Bronchial epithelial cell (primary cell): ENCODE results near the gene ADGRV1. TPM values are rescaled to one million over a fixed set of nuclear protein-coding genes. Genes with fewer than 3 reads are reported as not detected.
"Not testable (repeated sequence)": the region's sequence is repeated elsewhere in the genome, so short reads cannot be mapped to it uniquely, and the experiment has no call there.

Source experiments
- DNase-seq: peaks from one replicate; pipeline ENCODE4 v3.0.0-alpha.2; 2010; ENCODE audit warnings: low read depth
- FAIRE-seq: peaks from 2 replicates; lab custom pipeline; 2011; peaks lifted over from hg19 to GRCh38; lab: Jason Lieb, UNC
- H3K27me3 ChIP-seq: 2 replicates; pipeline ENCODE4 v1.5.1; 2011; ENCODE audit warnings: low read length; ENCODE audit not compliant: control insufficient read depth, insufficient read depth
- H3K36me3 ChIP-seq: 2 replicates; pipeline ENCODE4 v1.5.1; 2011; ENCODE audit warnings: low read length; ENCODE audit not compliant: control insufficient read depth, insufficient read depth
- H3K4me3 ChIP-seq: 2 replicates; pipeline ENCODE4 v1.5.1; 2011; ENCODE audit warnings: mild to moderate bottlenecking, low read depth, low read length, control low read depth
- CTCF ChIP-seq: IDR thresholded peaks from 2 replicates; pipeline ENCODE4 v1.5.1; 2011; ENCODE audit warnings: mild to moderate bottlenecking, moderate library complexity, low read length, control low read depth, inconsistent platforms; ENCODE audit not compliant: insufficient read depth, severe bottlenecking
- total RNA-seq: library from RNA; depleted of rRNA; stranded (reverse); fragments of >200 nt; gene quantifications from 2 replicates; pipeline ENCODE4 v1.2.1, GENCODE V29; 2014

ADGRV1 gene
- total RNA-seq, 1 donor from 2014 or later = 1.6 TPM

- DNase-seq (no peak), FAIRE-seq (no peak)
- no peaks in the 10 kb centered on the region for H3K27me3 ChIP-seq
- TF ChIP-seq CTCF = no peak
- no peaks in the 10 kb centered on the region for H3K36me3 ChIP-seq
- H3K4me3 ChIP-seq = no peak overlapping the region
These were observed 473.5 kb downstream of the ADGRV1 start for GRCh38 chr5:91032125-91032524.

GRCh38 chr5:91033370-91033769 lies 474.8 kb downstream of the ADGRV1 start:
- H3K27me3 ChIP-seq = no peaks in the 10 kb centered on the region
- FAIRE-seq = no peak
- DNase-seq = no peak
- no peaks in the 10 kb centered on the region for H3K36me3 ChIP-seq
- H3K4me3 ChIP-seq = no peak overlapping the region
- TF ChIP-seq CTCF = no peak

- no peaks in the 10 kb centered on the region for H3K36me3 ChIP-seq
- FAIRE-seq (no peak), DNase-seq (no peak)
- H3K27me3 ChIP-seq = no peaks in the 10 kb centered on the region
- no peak for TF ChIP-seq CTCF
- no peak overlapping the region for H3K4me3 ChIP-seq
These were observed 479.7 kb downstream of the ADGRV1 start for GRCh38 chr5:91038180-91038808.

GRCh38 chr5:91041132-91041531 lies 482.5 kb downstream of the ADGRV1 start:
- H3K27me3 ChIP-seq, DNase-seq, H3K36me3 ChIP-seq, FAIRE-seq, H3K4me3 ChIP-seq: not testable (repeated sequence)

GRCh38 chr5:91042247-91042935 lies 483.8 kb downstream of the ADGRV1 start:
- no peak for FAIRE-seq
- H3K4me3 ChIP-seq = no peak overlapping the region
- DNase-seq = no peak
- no peak for TF ChIP-seq CTCF
- H3K27me3 ChIP-seq = no peaks in the 10 kb centered on the region
- H3K36me3 ChIP-seq = no peaks in the 10 kb centered on the region

- H3K27me3 ChIP-seq = no peaks in the 10 kb centered on the region
- FAIRE-seq (no peak), DNase-seq (no peak)
- TF ChIP-seq CTCF = no peak
- H3K36me3 ChIP-seq = no peaks in the 10 kb centered on the region
- no peak overlapping the region for H3K4me3 ChIP-seq
These were observed 484.3 kb downstream of the ADGRV1 start for GRCh38 chr5:91042936-91043255.
